Embryonic facial prominence (tissue), 1 donor: ENCODE data around the gene TARS1.
A peak's percentile ranks its signal among the peaks of the same experiment; 100 is the strongest.

Source experiments
- DNase-seq: peaks from one replicate; pipeline ENCODE4 v3.0.0-alpha.2; 2016; ENCODE audit errors: extremely low spot score

The TARS1 gene

GRCh38 chr5:33439905-33440481 is 772 bp upstream of the TARS1 start:
- no peak for DNase-seq

GRCh38 chr5:33441241-33442177 is 744 bp downstream of the TARS1 start:
- DNase-seq, result peak; percentile 57

- no peak for DNase-seq
Observed at GRCh38 chr5:33444542-33444941, 3.8 kb downstream of the TARS1 start.

DNA sequence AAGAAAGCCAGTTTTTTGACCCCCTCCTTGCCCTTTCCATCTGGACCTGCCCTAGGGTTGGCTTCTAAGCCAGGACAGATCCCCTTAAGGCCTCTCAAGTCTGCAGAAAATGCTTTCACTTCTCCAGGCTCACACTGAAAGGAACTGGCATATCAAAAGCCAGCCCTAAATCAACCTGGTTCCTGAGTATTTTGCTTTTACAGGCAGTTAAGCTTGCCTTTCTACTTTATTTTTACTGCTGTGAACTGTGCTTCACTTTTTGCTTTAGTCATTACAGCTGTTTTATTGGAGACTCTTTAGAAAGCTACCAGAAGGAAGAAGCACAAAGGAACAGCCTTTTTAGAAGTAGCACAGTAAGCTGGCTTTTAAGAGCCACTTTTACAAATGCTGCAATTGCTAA is 5.0 kb downstream of the TARS1 start:
- DNase-seq, result no peak

GRCh38 chr5:33448118-33448517 is 7.4 kb downstream of the TARS1 start:
- DNase-seq, result no peak

- no peak for DNase-seq
Observed at GRCh38 chr5:33457126-33457525, 16.4 kb downstream of the TARS1 start.

DNA sequence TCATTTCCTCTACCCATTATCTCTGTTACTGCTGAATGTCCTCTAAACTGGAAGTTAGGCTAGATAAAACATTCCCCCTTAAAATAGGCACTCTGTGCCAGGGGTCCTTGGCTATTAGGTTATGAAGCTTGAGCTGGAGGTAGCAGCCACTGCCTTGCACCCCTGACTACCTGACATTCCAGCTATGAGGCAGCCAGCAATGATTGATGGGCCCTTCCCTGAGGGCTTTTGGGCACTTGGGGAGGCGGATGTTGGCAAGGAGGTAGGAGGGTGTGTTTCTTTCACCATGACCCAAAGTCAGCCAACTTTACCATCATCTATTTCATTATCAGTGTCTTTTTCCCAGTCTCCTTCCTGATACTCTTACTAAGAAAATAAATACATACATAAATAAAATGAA is 17.1 kb downstream of the TARS1 start:
- DNase-seq, result no peak

- no peak for DNase-seq
Observed at GRCh38 chr5:33460210-33460609, 19.4 kb downstream of the TARS1 start.

- DNase-seq, result no peak
Observed at GRCh38 chr5:33462456-33462855, 21.7 kb downstream of the TARS1 start.

DNA sequence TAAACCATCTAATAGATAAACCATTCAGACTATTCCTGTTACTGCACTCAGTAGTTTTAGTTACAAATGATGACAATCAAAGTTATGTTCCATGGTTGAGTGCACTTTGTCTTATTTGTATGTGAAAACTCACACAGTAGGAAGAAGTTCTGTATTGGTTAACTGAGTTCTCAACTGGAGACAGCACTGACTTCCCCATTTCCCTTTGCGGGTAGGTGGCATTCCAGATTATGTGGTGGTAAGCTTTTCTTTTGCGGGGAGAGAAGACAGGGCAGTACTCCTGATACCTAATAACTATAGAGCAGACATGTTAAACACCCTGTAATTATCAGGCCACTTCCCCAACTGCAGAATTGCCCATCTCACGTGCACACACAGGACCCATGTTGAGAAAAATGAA is 24.4 kb downstream of the TARS1 start:
- no peak for DNase-seq

DNA sequence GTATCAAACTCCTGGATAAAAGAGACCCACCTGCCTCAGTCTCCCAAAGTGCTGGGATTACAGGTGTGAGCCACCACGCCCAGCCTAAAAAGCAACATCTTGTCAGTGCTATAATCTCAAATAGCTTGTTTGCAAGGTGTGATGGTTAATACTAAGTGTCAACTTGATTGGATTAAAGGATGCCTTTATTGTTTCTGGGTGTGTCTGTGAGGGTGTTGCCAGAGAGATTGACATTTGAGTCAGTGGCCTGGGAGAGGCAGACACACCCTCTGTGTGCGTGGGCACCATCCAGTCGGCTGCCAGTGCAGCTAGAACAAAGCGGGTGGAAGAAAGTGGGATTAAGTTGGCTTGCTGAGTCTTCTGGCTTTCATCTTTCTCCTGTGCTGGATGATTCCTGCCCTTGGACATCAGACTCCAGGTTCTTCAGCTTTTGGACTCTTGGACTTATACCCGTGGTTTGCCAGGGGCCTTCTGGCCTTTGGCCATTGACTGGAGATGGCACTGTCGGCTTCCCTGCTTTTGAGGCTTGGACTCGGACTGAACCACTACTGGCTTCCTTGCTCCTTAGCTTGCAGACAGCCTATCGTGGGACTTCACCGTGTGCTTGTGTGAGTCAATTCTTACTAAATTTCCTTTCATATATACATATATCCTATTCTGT is 28.1 kb downstream of the TARS1 start:
- DNase-seq, result no peak

- no peak for DNase-seq
Observed at GRCh38 chr5:33470544-33470943, 29.8 kb downstream of the TARS1 start.

GRCh38 chr5:33472805-33473409 is 32.1 kb downstream of the TARS1 start:
- DNase-seq, result no peak

DNA sequence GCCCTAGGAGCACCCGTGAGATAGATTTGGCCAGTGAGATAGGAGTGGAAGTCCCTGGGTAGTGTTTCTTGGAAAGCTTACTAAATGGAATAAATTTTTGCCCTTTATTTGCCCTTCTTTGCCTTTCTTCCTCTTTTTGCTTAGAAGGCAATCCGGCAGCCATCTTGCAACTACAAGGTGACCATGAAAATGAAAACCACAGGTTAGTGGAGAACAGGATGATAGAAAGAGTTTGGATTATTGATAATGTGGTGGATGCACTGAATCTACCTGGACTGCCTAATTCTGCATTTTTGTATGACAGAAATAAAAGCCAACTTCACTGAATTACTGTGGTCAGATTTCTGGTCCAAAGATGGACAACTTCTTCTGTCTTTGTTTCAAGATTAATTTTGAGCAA is 33.2 kb downstream of the TARS1 start:
- DNase-seq, result no peak

- no peak for DNase-seq
Observed at GRCh38 chr5:33474931-33475499, 34.2 kb downstream of the TARS1 start.

GRCh38 chr5:33475706-33476105 is 34.9 kb downstream of the TARS1 start:
- DNase-seq, result no peak

- no peak for DNase-seq
Observed at GRCh38 chr5:33476992-33477391, 36.2 kb downstream of the TARS1 start.

DNA sequence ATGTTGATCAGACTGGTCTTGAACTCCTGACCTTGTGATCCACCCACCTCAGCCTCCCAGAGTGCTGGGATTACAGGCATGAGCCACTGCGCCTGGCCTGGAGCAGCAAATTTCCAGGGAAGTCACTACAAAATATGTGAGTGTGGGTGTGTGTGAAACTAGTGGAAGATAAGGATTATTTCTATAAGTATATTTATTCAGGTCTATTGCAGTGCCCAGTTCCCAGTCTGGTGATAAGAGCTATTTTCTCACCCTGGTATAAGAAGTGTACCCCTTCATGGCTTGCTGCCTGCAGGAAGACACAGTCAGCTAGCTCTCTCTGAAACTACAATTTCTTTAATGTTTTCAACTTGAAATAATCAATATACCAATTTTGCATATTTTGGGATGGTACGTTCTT is 37.1 kb downstream of the TARS1 start:
- DNase-seq, result no peak

- no peak for DNase-seq
Observed at GRCh38 chr5:33479311-33479710, 38.5 kb downstream of the TARS1 start.

DNA sequence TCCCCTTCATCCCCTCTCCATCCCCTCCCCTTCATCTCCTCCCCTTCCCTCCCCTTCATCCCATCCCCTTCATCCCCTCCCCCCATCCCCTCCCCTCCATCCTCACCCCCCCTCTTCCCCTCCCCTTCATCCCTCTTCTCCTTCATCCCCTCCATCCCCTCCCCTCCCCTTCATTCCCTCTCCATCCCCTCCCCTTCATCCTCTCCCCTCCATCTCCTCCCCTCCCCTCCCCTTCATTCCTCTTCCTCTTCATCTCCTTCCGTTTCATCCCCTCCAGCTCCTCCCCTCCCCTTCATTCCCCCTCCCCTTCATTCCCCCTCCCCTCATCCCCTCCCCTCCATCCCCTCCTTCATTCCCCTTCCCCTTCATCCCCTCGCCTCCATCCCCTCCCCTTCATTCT is 40.1 kb downstream of the TARS1 start:
- DNase-seq, result no peak

GRCh38 chr5:33482335-33482734 is 41.6 kb downstream of the TARS1 start:
- no peak for DNase-seq

GRCh38 chr5:33487236-33487635 is 46.5 kb downstream of the TARS1 start:
- no peak for DNase-seq
